HG03135 (cell line): ENCODE data around the gene ARHGAP12.
A peak's percentile ranks its signal among the peaks of the same experiment; 100 is the strongest.
"Not testable (repeated sequence)": the region's sequence is repeated elsewhere in the genome, so short reads cannot be mapped to it uniquely, and the experiment has no call there.

Experiments used
- ATAC-seq: cut with Tn5 transposase; IDR thresholded peaks from one replicate; pipeline ENCODE4 v1.9.1; 2021; ENCODE audit warnings: mild to moderate bottlenecking, moderate library complexity; ENCODE audit not compliant: unreplicated experiment

Gene ARHGAP12

DNA sequence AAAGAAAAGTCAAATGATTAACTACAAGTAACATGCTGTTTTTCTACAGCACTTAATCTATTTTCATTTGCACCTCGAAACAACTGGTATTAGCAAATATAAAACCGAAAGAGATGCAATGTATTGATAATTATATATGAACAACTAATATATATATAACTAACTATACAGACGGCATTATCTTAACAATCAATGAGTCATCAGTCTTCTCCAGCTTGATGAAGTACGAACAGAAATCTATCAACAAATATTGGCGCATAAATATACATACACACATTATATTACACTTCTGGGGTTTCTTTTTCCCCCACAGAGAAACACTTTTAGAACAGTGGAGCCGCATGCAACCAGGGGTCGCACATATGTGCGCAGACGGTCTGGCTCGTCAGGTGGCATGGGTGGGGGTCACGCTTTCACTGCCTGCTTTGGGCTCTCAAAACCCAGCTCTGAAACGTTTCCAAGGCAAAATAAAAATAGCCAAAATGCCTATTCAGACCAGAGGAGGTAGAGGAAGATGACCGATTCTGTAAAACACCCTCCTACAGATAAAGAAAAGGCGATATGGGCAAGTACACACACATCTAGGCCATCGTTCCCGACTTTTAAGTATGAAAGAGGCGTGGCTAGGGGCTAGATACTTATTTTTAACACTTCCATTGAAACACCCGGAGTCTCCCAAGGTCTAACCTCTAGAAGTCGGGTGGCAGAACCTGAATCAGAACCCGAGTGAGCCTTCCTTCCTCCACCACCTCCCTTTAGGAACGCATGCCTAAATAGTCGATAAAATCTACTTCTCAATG, 1.7 kb downstream of the ARHGAP12 start:
- ATAC-seq: no peak

DNA sequence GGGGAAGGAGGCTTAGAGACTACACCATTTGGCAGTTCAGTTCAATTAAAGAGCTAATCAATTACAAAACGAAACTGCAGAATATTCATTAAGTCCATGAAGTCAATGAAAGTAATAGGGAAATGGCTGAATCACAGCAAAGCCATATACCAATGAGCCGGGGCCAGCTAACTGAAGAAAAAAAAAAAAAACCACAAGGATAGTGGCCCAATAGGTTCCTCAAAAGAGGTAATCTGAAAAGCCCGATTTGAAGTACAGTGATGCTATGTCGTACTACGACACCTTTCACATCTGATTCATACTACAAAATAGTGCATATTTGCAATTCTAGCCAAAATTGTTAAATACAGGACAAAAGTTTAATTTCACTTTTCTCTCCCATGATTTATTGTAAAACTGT, 2.5 kb downstream of the ARHGAP12 start:
- no peak for ATAC-seq

DNA sequence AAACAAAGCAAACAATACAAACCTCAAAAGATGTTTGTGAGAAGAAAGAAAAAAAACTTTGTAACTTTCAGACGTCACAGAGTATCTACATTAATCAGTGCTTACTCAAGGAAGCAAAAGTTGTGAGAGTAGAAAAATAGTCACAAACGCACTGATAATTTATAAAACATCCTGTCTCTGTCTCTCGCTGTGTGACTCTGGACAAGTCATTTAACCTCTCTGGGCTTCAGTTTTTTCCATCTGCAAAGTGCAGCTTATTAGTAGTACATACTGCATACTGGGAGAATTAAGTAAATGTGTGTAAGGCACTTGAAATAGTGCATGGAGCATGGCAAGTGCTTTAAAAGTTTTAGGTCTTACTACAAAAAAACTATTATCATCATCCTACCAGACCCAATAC, 3.8 kb downstream of the ARHGAP12 start:
- no peak for ATAC-seq

DNA sequence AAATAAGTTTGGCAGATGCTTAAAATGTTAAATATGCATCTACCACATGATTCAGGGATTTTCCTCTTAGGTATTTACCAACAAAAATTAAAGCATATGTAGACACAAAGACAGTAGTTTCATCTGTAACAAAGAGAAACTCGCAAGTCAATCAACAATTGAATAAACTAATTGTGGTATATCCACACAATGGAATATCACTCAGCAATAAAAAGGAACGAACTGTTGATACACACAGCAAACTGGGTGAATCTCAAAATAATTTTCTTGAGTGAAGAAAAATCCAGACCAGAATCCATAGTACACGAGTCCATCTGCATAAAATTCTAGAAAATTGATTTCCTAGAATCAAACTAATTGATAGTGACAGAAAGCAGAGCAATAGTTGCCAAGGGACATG, 5.2 kb downstream of the ARHGAP12 start:
- ATAC-seq: no peak

DNA sequence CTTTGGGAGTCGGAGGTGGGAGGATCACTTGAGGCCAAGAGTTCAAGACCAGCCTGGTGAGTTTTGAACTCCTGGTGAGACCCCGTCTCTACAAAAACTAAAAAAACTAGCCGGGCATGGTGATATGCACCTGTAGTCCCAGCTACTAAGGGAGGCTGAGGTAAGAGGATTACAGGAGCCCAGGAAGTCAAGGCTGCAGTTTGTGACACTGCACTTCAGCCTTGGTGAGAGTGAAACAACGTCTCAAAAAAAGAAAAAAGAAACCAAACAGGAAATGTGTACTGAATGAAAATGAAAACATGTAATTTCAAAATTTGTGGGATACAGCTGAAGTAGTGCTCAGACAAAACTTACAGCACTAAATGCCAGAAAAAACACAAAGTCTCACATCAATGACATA, 7.6 kb downstream of the ARHGAP12 start:
- peak; percentile 52 for ATAC-seq

DNA sequence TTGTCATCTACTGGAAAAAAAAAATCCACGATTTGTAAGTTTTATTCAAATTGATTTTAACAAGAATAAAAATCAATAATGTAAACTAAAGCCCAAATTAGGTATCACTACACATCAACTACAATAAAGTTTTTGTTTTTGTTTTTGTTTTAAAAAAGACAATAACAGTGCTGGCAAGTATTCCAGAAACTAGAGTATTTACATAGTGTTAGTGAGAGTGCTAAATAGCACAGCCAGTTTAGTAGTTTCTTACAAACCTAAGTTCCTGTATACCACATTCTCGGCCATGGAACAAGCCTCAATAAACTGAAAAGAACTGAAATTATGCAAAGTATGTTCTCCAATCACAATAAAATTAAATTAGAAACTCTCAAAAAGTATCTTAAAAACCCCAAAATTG, 8.1 kb downstream of the ARHGAP12 start:
- ATAC-seq: peak; percentile 37

DNA sequence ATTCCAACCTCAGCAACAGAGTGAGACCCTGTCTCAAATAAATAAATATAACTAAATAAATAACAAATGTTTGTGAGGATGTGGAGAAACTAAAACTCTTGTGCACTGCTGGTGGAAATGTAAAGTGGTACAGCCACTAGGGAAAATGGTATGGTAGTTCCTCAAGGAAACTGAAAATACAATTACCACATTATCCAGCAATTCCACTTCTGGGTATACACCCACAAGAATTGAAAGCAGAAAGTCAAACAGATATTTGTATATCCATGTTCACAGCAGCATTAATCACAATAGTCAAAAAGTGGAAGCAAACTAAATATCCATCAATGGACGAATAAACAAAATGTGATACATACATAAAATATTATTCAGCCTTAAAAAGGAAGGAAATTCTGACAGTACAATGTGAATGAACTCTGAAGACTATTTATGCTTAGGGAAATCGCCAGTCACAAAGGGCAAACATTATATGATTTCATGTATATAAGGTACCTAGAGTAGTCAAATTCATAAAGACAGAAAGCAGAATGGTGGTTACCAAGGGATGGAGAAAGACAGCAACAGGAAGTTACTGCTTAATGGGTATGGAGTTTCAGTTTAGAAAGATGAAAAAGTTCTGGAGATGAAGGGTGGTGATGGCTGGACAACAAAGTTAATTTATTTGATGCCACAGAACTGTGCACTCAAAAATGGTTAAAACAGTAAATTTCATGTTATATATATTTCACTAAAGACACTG, 9.8 kb downstream of the ARHGAP12 start:
- ATAC-seq: no peak

DNA sequence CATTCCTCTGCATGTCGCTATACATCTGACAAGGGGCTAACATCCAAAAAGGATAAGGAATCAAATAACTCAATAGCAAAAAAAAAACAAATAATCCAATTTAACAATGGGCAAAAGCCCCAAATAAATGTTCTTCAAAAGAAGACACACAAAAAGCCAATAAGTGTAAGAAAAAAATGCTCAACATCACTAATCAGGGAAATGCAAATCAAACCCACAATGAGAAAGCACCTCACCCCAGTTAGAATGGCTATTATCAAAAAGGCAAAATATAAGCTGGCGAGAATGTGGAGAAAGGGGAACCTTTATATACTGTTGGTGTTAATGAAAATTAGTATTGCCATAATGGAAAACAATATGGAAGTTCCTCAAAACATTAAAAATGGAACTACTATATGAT, 14.3 kb downstream of the ARHGAP12 start:
- ATAC-seq: no peak

DNA sequence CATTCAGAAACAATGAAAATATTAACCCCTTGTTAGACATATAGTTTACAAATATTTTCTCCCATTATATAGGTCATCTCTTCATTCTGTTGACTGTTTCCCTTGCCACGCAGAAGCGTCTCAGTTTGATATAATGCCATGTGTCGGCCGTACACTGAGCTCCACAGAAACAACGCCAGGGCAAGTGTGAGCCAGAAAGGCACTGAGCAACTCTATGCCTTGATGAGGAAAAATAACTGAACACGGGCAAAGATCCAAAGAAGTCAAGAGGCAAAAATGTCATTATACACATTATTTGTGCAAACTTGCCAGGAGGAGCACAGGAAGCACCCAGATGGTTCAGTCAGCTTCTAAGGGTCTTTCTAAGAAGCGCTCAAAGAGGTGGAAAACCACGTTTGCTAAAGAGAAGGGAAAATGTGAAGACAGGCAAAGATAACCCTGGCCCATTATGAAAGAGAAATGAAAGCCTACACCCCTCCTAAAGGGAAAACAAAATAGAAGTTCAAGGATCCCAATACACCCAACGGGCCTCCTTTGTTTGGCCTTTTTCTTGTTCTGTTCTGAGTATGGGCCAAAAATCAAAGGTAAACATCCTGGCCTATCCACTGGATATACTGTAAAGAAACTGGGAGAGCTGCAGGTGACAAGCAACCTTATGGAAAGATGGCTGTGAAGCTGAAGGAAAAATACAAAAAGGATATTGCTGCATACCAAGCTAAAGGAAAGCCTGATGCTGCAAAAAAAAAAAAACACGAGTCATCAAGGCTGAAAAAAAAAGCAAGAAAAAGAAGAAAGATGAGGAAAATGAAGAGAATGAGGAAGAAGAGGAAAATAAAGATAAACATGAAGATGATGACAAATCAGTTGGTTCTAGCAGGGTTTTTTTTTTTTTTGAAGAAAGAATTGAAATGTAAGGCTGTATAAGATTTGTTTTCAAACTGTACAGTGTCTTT, 15.5 kb downstream of the ARHGAP12 start:
- no peak for ATAC-seq

DNA sequence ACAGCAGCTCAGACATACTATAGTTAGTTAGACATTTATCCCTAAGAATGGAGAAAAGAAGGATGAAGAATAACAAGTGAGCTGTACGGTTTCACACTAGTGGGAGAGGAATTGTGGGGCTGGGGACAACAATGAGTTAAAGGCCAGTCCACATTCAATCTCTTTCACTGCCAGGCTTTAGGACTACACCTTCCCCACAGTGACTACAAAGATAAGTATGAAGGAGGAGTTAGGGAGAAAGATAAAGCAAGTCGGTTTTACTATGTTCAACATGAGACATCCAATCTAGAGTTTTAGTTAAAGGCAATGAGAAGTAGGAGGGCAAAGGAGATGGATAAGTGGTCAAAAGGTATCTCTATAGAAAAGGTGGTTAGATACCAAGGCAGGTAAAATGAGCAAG, 16.3 kb downstream of the ARHGAP12 start:
- ATAC-seq: no peak

DNA sequence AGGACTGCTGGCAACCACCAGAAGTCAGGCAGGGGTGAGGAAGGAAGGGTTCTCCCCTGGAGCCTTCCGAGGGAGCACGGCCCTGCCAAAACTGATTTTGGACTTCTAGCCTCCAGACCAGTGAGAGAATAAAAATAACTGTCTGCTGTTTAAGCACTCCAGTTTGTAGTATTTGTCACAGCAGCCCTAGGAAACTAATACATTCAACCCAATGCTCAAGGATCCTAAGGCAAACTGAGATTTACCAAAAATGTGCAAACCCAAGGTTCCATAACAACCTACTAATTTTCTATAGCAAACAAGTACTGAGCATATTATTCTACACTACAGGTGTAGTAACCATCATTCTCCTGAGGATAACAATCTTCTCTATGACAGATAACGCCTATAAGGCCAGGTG, 18.6 kb downstream of the ARHGAP12 start:
- ATAC-seq: no peak

DNA sequence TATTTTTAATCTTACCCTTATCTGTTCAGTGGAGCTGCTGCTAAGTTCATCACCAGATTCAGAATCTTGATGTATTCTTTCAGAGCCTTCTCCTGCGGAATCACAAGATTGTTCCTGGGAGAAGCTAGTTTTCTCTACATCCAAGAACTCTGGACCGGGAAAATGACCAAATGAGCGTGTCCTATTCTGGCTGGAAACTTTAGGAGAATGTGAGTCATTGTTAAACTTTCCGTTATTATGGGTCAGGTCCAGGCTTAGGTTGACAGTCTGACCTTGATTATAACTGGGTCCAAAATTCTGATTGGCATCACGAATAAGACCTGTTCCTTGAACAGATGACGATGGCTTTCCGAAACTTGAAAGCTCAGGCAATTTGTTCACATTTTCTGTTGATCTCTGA, 20.5 kb downstream of the ARHGAP12 start:
- ATAC-seq: no peak

DNA sequence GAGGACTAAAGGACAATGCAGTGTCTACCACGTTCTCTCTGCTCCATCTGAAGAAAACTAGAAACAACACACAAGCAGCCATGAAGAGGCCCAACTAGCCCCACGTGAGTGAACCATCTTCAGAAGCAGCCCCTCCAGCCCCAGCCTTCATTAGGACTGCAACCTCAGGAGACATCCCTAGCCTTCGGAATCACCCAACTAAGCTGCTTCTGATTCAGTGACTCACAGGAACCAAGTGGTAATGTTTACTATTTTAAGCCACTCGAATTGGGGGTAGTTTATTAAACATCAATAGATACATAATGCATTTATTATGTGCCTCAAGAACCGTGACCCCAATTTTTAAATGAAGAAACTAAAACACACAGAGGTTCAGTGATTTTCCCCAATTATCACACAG, 22.6 kb downstream of the ARHGAP12 start:
- no peak for ATAC-seq

DNA sequence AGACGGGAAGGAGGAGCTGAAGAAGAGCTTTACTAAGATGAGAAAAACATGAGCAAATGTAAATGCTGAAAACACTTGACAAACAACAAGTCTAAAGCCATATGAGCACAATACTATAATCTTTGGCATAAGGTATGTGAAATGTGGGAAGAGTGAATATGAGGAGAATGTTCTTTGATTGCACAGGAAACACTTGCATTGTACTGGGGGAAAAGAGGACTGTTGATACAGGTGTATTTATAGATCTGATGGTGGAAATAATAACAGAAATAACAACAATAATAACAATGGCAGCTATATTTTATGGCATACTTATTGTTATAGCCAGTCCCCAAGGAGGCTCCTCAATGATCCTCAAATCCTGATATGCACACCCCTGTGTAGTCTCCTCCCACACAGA, 23.0 kb downstream of the ARHGAP12 start:
- no peak for ATAC-seq

DNA sequence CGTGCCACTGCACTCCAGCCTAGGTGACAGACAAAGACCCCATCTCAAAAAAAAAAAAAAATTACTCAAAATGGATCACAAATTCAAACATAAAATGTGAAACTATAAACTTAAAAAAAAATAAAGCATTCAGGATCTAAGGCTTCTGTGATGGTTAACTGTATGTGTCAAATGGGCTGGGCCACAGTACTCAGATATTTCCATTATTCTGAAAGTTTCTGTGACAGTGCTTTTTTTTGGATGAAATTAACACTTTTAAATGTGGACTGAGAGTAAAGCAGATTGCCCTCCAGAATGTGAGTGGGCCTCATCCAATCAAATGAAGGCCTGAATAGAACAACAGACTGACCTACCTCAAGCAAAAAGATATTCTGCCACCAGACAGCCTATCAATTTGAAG, 26.0 kb downstream of the ARHGAP12 start:
- no peak for ATAC-seq

DNA sequence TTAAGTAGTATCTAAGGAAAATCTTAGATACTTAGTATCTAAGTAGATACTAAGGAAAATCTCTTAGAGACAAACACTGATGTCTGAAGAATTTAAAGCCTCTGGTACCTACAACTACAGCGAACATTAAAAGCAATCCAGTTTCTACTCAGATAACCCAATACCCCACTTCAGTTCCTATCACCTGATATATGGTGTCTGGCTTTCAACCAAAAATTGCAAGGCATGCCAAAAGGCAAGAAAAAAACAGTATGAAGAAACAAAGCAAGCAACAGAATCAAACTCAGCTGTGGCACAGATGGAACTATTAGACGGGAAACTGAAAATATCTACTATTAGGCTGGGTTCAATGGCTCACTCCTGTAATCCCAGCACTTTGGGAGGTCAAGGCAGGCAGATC, 31.1 kb downstream of the ARHGAP12 start:
- ATAC-seq: no peak

DNA sequence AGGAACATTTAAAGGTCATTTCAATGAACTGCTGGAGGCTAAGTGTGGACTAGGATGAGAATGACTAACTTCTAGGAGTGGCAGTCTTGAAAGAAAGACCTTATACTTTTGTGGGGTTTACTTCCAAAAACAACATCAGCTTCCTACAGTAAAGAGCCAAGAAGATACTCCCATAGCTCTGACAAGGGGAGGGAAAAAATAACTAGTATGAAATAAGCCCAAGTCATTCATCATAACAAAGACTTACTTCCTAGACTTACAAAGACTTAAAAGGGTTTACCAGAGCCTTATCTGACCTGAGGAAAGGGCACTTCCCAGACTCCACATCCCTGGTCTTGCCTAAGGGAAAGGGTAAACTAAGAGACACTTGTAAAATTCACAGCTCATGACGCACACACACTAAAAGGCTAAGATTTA, 31.7 kb downstream of the ARHGAP12 start:
- no peak for ATAC-seq

DNA sequence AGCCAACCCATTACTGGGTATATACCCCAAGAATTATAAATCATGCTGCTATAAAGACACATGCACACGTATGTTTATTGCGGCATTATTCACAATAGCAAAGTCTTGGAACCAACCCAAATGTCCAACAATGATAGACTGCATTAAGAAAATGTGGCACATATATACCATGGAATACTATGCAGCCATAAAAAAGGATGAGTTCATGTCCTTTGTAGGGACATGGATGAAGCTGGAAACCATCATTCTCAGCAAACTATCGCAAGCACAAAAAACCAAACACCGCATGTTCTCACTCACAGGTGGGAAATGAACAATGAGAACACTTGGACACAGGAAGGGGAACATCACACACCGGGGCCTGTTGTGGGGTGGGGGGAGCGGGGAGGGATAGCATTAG, 32.9 kb downstream of the ARHGAP12 start:
- ATAC-seq: not testable (repeated sequence)

DNA sequence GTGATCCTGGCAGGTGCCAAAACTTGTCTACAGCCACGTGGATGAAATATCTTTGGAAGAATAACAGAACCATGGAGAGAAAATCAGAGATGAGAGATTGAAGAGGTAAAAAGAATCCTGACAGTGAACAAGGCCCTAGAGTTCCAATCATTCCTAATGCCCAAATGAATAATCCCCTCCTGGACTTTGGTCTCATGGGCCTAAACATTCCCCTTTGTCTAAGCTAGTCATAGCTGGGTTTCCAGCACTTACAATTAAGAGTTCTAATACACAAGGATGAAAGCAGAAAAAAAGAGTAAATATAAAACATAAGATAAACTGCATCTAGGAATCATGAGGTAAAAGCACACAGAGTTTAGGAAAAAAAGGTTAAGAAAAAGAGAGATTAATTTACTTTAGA, 40.2 kb downstream of the ARHGAP12 start:
- no peak for ATAC-seq

DNA sequence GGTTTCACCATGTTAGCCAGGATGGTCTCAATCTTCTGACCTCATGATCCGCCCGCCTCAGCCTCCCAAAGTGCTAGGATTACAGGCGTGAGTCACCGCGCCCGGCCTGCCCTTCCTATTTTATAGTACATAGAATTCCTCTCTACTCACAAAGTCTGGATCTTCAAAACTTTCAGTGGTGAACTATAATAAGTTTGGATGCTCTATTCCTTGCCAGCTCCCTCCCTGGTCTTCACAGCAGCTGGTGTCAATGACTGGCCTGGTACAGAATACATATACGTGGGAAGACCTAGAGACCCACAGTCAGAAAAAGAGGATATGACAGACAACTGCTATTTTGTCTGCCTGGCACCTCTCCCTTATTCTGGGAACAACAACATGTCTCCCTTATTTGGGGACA, 40.8 kb downstream of the ARHGAP12 start:
- no peak for ATAC-seq

DNA sequence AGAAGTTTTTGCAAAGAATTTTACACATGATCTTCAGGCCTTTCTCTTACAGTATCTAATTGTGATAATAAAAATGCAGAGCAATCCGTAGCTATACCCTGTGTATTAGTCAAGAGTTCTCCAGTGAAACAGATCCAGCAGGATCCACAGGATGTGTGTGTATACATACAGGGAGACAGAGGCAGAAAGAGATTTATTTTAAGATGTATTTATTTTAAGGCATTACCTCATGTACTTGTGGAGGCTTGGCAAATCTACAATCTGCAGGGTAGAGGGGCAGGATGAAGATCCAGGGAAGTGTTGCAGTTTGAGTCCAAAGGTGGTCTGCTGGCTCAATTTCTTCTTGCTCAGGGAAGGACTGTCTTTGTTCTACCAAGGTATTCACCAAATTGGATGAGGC, 41.7 kb downstream of the ARHGAP12 start:
- ATAC-seq: no peak
